ENCODE results near the gene EPN2.

DNA sequence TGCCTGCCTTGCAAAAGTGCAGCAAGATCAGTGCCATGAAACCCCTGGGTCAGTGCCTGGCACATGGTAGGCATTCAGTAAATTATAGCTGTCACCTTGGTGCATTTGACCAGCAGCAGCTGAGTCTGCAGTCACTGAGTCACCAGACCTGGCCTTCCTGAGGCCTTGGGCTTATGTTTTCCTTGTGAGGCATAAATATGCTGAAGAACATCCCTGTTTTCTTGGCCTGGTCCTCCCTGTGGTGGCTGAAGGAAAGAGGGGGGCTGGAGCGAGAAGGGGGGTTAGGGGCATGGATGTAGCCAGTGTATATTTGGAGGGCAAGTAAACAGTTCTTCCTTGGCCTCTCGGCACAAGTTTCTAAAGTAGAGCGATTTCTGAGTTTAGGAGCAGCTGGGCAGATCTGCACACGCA is 26.5 kb downstream of the EPN2 start:
- TF ChIP-seq, protein P1, sequence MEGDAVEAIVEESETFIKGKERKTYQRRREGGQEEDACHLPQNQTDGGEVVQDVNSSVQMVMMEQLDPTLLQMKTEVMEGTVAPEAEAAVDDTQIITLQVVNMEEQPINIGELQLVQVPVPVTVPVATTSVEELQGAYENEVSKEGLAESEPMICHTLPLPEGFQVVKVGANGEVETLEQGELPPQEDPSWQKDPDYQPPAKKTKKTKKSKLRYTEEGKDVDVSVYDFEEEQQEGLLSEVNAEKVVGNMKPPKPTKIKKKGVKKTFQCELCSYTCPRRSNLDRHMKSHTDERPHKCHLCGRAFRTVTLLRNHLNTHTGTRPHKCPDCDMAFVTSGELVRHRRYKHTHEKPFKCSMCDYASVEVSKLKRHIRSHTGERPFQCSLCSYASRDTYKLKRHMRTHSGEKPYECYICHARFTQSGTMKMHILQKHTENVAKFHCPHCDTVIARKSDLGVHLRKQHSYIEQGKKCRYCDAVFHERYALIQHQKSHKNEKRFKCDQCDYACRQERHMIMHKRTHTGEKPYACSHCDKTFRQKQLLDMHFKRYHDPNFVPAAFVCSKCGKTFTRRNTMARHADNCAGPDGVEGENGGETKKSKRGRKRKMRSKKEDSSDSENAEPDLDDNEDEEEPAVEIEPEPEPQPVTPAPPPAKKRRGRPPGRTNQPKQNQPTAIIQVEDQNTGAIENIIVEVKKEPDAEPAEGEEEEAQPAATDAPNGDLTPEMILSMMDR (conservative IDR thresholded peaks at IDR 0.05; ENCODE audit: low read depth in 2 of 2) = no peak
- TF ChIP-seq EZH2 (IDR thresholded peaks at IDR 0.05; ENCODE audit: low read depth, unreplicated experiment) = no peak
- TF ChIP-seq STAT1 (IDR thresholded peaks at IDR 0.05; ENCODE audit: unreplicated experiment) = no peak
- no peak for TF ChIP-seq POLR2AphosphoS5 (IDR thresholded peaks at IDR 0.05; ENCODE audit: low read depth)
- TF ChIP-seq EZH2phosphoT487 (IDR thresholded peaks at IDR 0.05; ENCODE audit: unreplicated experiment) = no peak
- TF ChIP-seq, protein P2, sequence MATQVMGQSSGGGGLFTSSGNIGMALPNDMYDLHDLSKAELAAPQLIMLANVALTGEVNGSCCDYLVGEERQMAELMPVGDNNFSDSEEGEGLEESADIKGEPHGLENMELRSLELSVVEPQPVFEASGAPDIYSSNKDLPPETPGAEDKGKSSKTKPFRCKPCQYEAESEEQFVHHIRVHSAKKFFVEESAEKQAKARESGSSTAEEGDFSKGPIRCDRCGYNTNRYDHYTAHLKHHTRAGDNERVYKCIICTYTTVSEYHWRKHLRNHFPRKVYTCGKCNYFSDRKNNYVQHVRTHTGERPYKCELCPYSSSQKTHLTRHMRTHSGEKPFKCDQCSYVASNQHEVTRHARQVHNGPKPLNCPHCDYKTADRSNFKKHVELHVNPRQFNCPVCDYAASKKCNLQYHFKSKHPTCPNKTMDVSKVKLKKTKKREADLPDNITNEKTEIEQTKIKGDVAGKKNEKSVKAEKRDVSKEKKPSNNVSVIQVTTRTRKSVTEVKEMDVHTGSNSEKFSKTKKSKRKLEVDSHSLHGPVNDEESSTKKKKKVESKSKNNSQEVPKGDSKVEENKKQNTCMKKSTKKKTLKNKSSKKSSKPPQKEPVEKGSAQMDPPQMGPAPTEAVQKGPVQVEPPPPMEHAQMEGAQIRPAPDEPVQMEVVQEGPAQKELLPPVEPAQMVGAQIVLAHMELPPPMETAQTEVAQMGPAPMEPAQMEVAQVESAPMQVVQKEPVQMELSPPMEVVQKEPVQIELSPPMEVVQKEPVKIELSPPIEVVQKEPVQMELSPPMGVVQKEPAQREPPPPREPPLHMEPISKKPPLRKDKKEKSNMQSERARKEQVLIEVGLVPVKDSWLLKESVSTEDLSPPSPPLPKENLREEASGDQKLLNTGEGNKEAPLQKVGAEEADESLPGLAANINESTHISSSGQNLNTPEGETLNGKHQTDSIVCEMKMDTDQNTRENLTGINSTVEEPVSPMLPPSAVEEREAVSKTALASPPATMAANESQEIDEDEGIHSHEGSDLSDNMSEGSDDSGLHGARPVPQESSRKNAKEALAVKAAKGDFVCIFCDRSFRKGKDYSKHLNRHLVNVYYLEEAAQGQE (IDR thresholded peaks at IDR 0.05; ENCODE audit: unreplicated experiment) = no peak
- no peak for TF ChIP-seq CREB1 (CRISPR knock-in tag; IDR thresholded peaks at IDR 0.05; ENCODE audit: low read depth)
- no peak for TF ChIP-seq JUNB (IDR thresholded peaks at IDR 0.05; ENCODE audit: unreplicated experiment)
- TF ChIP-seq, protein P3, sequence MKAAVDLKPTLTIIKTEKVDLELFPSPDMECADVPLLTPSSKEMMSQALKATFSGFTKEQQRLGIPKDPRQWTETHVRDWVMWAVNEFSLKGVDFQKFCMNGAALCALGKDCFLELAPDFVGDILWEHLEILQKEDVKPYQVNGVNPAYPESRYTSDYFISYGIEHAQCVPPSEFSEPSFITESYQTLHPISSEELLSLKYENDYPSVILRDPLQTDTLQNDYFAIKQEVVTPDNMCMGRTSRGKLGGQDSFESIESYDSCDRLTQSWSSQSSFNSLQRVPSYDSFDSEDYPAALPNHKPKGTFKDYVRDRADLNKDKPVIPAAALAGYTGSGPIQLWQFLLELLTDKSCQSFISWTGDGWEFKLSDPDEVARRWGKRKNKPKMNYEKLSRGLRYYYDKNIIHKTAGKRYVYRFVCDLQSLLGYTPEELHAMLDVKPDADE (IDR thresholded peaks at IDR 0.05) = no peak
- TF ChIP-seq NANOG (IDR thresholded peaks at IDR 0.05; ENCODE audit: borderline replicate concordance) = no peak
